C1 segment of cervical spinal cord (tissue), 14 donors: ENCODE measurements around the gene CACNA1B.

Experiments used
- DNase-seq, 14 donors: peaks; one replicate each; lab custom pipeline; 2025; lab: John Stamatoyannopoulos, UW

Gene CACNA1B

GRCh38 chr9:138037140-138037539 lies 159.6 kb downstream of the CACNA1B start:
- DNase-seq: no peak

GRCh38 chr9:138038244-138038671 lies 160.7 kb downstream of the CACNA1B start:
- peak in 1 of 14 donors; percentile 28 for DNase-seq

- no peak for DNase-seq
These were observed 163.2 kb downstream of the CACNA1B start for GRCh38 chr9:138040446-138041430.

- no peak for DNase-seq
These were observed 164.6 kb downstream of the CACNA1B start for GRCh38 chr9:138042146-138042545.

GRCh38 chr9:138042640-138043039 lies 165.1 kb downstream of the CACNA1B start:
- DNase-seq: no peak

GRCh38 chr9:138043061-138043410 lies 165.5 kb downstream of the CACNA1B start:
- no peak for DNase-seq

- DNase-seq: no peak
These were observed 166.1 kb downstream of the CACNA1B start for GRCh38 chr9:138043411-138044345.

GRCh38 chr9:138044485-138045383 lies 167.2 kb downstream of the CACNA1B start:
- DNase-seq: peak in 6 of 14 donors; percentile 11 to 63 (median 27)

- DNase-seq: peak in 2 of 14 donors; percentile 23 to 49
These were observed 168.2 kb downstream of the CACNA1B start for GRCh38 chr9:138045541-138046490.

GRCh38 chr9:138046641-138047301 lies 169.2 kb downstream of the CACNA1B start:
- no peak for DNase-seq

GRCh38 chr9:138047469-138048040 lies 170.0 kb downstream of the CACNA1B start:
- DNase-seq: no peak

- DNase-seq: no peak
These were observed 170.6 kb downstream of the CACNA1B start for GRCh38 chr9:138048184-138048583.

GRCh38 chr9:138049085-138049778 lies 171.7 kb downstream of the CACNA1B start:
- DNase-seq: no peak

- no peak for DNase-seq
These were observed 172.3 kb downstream of the CACNA1B start for GRCh38 chr9:138049779-138050471.

- DNase-seq: no peak
These were observed 173.1 kb downstream of the CACNA1B start for GRCh38 chr9:138050472-138051330.

GRCh38 chr9:138051586-138052321 lies 174.2 kb downstream of the CACNA1B start:
- no peak for DNase-seq
